K562 (cell line): Measurements from ENCODE around the gene TNRC6B. TPM values are rescaled to one million over a fixed set of nuclear protein-coding genes. Genes with fewer than 3 reads are reported as not detected.

Experiments
- ATF1 ChIP-seq, 2 experiments: fragments of 450-650 bp in 1 of 2; IDR thresholded peaks; 2 replicates each; pipeline ENCODE4 v1.6.1; 2016; ENCODE audit warnings: missing compliant biosample characterization in 1 of 2, missing genetic modification characterization in 1 of 2
- HIVEP1 ChIP-seq: fragments of 250-450 bp; sonication (Bioruptor Pico); IDR thresholded peaks from 2 replicates; pipeline ENCODE4 v1.4.0; 2020; ENCODE audit warnings: mild to moderate bottlenecking
- KDM1A ChIP-seq, 2 experiments: fragments of 450-650 bp; IDR thresholded peaks; 2 replicates each; pipeline ENCODE4 v1.6.1; 2016; ENCODE audit warnings: mild to moderate bottlenecking in 2 of 2
- MYNN ChIP-seq, 2 experiments: sonication (generic); formaldehyde crosslinking in 1 of 2; IDR thresholded peaks; 2 replicates each; pipeline versions ENCODE4 v1.5.0 to v1.6.1; 2016 to 2020; ENCODE audit warnings: antibody characterized with exemption in 1 of 2, missing genetic modification reagents in 1 of 2
- PRDM10 ChIP-seq: fragments of 450-650 bp; IDR thresholded peaks from 2 replicates; pipeline ENCODE4 v1.6.1; 2018; ENCODE audit not compliant: partially characterized antibody
- SNRNP70 ChIP-seq: fragments of 200-400 bp; formaldehyde crosslinking; optimal IDR thresholded peaks from 2 replicates; pipeline ENCODE3; 2017; ENCODE audit warnings: low read depth, low read length
- TBL1XR1 ChIP-seq, 2 experiments: IDR thresholded peaks; 2 replicates each; pipeline ENCODE4 v1.6.1; 2012; ENCODE audit warnings: improper control_type of control experiment in 2 of 2, low read length in 2 of 2, mild to moderate bottlenecking in 1 of 2
- ZBTB2 ChIP-seq: fragments of 450-650 bp; IDR thresholded peaks from 2 replicates; pipeline ENCODE4 v1.6.1; 2016; ENCODE audit warnings: antibody characterized with exemption
- ZBTB9 ChIP-seq: fragments of 450-650 bp; formaldehyde crosslinking; IDR thresholded peaks from 2 replicates; pipeline ENCODE4 v1.4.0; 2020; ENCODE audit warnings: mild to moderate bottlenecking, moderate library complexity
- ZNF274 ChIP-seq: IDR thresholded peaks from 2 replicates; pipeline ENCODE4 v1.6.1; 2011; ENCODE audit warnings: low read depth, mild to moderate bottlenecking, low read length, moderate library complexity, borderline replicate concordance
- polyA plus RNA-seq, 8 experiments: library from polyadenylated mRNA; depleted of rRNA in 4 of 8; stranded (reverse) in 5 of 8; unstranded in 3 of 8; fragments of >200 nt; fragmentation: Nextera tagmentation in 2 of 8; fragmentation: Illumina TruSeq in 1 of 8; extraction: Ambion mirVana in 2 of 8; extraction: Trizol in 1 of 8; gene quantifications; 2 replicates each; pipeline versions ENCODE4 v1.2.1 to v1.2.3, GENCODE V29; 2011 to 2014; ENCODE audit warnings: inconsistent platforms in 1 of 8, missing spikeins in 1 of 8
- total RNA-seq, 7 experiments: library from RNA; depleted of rRNA in 6 of 7; stranded (reverse); fragments of >200 nt in 6 of 7; fragmentation: Illumina TruSeq in 2 of 7; extraction: Trizol in 2 of 7; gene quantifications; 2 replicates each; pipeline versions ENCODE4 v1.2.1 to v1.2.3, GENCODE V29; 2011 to 2021; ENCODE audit warnings: low replicate concordance in 1 of 7

The TNRC6B gene
- total and polyA plus RNA-seq, 9 of the 15 experiments (the other 6 are each of a cell fraction or from before 2014, with no cell fraction given), result 0.96 to 18.8 (median 10.8) TPM

GRCh38 chr22:40258017-40258416 lies 80.3 kb downstream of the TNRC6B start (continued):
- TF ChIP-seq PRDM10 (no peak), KDM1A (IDR thresholded peaks at IDR 0.05) (no peak), MYNN (IDR thresholded peaks at IDR 0.05) (no peak), MYNN (CRISPR knock-in tag; IDR thresholded peaks at IDR 0.05) (no peak), ZNF274 (no peak), ZBTB2 (no peak), ZBTB9 (CRISPR knock-in tag) (no peak), HIVEP1 (CRISPR knock-in tag) (no peak), TBL1XR1 (IDR thresholded peaks at IDR 0.05; ENCODE audit: low read length in 2 of 2) (no peak), SNRNP70 (no peak), ATF1 (CRISPR knock-in tag; IDR thresholded peaks at IDR 0.05) (no peak), ATF1 (tag; IDR thresholded peaks at IDR 0.05) (no peak)
- TF ChIP-seq, all 486 proteins: peak for 0
